Nucleus accumbens (tissue), 56 donors: Measurements from ENCODE around the gene ABR.
"Not testable (repeated sequence)": the region's sequence is repeated elsewhere in the genome, so short reads cannot be mapped to it uniquely, and the experiment has no call there.

Source experiments
- DNase-seq, 56 donors: peaks; one replicate each; lab custom pipeline; 2025; lab: John Stamatoyannopoulos, UW

ABR gene

DNA sequence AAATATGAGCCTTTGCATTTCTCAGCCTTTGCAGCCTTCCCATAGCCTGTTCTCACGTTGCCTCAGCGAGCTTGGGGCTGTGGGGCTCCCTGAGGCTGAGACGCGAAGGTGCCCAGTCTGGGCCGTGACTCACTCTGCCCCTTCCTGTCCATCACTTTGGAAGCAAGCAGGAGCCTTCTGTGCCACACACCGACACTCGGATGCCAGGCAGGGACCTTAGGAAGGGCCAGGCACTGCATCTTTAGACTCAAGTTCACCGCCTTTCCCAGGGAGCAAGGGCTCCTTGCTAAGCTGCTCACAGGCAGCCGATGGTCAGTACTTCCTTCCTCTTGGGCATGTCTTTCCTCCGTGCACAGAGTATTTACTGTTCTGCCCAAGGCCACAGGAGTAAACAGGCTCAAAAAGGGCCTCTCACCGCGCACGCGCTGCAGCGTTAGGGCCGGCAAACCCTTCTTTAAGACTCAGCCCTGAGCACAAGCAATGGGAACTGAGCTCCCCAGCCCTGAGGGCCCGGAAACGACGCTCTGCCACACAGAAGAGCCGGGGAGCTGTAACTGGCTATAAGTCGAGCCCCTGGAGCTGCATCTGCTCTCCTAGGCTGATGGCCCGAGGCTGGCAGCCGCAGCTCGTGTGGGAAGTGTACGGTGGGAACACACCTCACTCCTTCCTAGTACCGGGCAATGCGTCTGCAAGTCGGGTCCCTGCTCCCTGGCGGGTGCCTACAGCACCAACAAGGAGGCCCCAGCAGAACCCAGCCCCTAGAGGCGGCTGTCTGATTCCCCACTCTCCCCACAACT, 175.6 kb downstream of the ABR start:
- peak in 7 of 56 donors; percentile 7 to 30 (median 17) for DNase-seq

DNA sequence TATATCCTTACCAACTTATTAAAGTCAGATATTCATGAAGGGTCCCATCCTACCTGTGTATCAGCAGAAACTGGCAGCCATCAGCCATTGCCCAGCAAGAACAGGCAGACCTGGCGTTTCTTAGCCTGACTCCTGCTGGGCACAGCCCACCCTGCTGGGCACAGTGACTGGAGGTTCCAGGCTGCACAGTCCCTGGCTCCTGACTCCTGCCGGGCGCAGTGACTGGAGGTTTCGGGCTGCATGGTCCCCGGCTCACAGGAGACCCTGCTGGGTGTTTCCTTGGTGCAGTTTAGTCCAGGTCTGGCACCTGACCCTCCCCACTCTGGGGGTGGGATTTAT, 176.2 kb downstream of the ABR start:
- DNase-seq = no peak

DNA sequence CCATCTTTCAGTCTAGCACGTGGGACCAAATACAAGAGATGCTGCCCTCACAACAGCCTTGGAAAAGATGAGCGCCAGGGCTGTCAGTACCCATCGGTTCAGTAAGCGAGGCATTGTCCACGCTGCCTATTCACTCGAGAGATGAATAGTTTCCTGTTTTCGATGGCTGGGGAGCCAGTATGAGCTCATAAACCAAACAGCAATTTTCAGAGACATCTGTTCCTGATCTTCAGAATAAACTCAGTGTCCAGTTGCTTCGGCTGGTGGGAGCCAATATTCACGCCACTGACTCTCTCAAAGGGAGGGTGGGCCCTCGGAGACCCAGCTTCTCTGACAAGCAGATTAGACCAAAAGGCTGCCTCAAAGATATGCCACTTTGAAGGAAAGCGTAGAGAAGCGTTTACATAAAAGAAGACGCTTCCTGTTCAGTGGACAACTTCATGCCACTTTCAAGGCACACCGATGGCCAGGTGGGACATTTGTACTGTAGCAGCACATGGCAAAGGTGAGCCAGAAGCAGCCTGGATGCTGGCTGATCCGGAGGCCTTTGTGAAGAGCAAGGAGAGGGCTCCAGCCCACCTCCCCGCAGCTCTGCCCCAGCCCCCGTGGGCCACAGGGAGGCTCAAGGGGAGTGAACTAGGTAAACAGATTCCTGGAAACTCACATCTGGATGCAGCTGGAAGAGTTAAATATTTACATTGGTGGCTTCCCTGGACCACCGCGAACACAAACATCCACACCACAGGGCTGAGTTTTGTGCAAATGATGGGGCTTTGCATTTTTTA, 176.8 kb downstream of the ABR start:
- peak in 40 of 56 donors; percentile 14 to 72 (median 44) for DNase-seq

DNA sequence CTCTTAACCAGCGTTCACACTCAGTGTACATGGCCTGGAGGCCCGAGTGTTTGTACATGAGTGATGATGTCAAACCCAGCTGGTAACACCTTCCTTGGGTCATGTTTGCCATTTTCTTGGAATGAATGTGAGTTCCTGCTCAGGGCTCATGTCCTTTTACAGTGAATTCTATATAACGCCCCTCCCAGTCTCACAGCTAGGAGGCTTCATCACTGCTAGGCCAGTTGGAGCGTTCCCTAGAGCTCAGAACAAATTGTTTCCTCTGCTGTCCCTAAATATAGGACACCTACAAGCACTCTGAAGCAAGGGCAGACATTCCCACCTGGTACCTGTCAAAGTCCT, 177.4 kb downstream of the ABR start:
- no peak for DNase-seq

GRCh38 chr17:1001640-1002411, 178.0 kb downstream of the ABR start:
- DNase-seq = peak in 1 of 56 donors; percentile 41

DNA sequence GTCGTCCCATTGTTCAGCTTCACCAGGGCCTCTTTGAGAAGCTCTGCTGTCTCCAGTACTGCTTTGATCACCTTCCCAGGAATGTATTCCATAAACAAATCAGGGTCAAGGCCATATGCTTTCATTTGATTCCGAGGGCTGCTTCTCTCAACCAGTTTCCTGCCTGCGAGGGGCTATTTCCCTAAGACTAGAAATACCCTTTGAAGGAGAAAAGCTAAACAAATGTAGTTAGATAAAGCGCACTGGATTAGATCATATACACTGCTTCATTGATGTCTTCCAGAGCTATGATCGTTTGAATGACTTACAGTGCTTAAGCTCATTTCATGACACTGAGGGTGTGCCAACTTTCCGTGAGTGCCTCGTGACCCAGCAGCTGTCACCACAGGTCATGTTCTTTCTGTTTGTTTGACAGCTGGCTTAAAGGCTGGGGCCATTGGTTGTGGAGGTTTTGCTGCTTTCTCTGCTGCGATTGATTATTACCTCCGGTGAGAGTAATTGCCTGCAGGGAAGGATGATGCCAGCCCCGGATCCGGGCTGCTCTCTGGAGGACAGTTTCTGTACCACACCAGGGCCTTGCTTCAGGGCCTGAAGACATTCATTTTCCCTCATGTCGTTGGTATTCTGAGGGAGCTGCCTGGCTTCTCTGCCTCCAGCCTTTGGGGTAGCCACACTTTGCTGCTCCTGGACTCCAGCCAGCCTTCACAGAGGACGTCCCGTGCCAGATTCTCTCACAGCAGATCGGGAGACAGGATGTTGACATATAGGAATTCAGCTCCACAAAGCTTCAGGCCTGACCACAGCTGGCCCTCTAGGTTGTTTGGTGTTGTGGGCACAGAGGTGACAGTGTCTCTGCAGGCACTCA, 179.0 kb downstream of the ABR start:
- peak in 1 of 56 donors; percentile 20 for DNase-seq

- DNase-seq = no peak
These were observed 181.7 kb downstream of the ABR start for GRCh38 chr17:998111-998510.

DNA sequence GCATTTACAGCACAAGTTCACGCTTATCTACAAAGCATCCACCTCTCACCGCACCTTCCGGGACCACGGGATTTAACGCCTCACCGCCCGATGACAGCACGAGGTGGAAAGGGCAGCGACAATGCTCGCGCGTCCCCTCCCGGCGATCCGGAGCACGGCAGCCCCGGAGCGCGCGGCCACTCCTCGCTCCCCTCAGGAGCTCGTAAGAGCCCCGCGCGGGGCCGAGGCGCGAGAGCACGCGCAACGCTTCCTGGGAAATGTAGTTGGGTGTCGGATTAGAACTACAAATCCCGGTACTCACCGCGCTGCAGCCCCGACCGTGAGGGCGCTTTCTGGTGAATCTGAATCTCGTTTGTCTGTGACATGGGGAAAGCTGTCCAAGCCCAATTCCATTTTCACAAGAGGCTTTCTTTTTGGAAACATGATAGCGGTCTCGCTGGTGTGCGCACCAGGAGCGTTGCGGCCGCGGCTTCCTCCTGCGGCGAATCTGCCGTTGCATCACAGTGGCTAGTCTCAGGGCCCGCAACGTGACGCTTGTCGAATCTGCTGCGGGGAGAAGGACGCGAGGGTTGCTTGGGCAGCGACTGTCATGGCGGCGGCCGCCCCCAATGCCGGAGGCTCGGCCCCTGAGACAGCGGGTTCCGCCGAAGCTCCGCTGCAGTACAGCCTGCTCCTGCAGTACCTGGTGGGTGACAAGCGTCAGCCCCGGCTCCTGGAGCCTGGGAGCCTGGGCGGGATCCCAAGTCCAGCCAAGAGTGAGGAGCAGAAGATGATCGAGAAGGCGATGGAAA, 183.0 kb downstream of the ABR start, which contains the start of gene TIMM22:
Gene TIMM22 (plus strand): TSS at position 576 of the 791 bp plus-strand sequence. CDS start 14 bp downstream, at position 590.
- peak in 55 of 56 donors; percentile 60 to 99 (median 92) for DNase-seq

- not testable (repeated sequence) for DNase-seq
These were observed 184.5 kb downstream of the ABR start for GRCh38 chr17:995324-995723.

DNA sequence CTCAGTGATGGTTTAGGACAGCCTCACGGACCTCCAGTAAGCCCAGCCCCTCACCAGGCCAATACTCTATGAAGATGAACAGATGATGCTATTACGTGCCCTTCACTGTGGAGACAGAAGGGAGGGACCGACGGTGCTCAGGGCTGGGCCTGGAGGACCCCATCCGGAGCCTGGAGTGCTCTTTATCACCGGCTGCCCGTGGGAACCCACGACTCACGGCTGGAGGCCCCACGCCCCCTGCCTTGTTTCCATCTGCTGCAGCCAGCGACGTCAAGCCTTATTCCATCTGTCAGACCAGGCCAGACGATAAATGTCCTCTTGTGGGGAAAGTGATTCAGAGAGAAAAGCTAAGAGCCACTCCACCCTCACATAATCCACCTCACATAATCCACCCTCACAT, 186.8 kb downstream of the ABR start:
- no peak for DNase-seq

DNA sequence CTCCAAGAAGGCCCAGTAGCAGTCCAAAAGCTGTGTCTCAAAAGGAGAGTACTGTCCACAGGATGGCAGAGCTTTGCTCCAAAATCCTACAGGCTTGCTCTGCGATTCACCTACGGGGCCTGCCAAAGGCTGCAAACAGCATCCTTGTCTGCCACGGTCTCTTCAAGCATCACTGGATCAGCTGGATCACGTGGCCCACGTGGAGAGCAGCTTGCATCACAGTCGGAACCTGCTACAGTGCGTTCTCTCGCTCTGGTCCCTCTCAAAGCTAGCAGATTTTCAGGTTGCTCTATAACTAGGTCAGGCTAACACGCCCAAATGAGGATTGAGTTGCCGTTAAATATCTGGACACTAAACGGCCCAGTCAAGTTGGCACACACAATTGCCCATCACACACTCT, 191.2 kb downstream of the ABR start:
- DNase-seq = no peak

DNA sequence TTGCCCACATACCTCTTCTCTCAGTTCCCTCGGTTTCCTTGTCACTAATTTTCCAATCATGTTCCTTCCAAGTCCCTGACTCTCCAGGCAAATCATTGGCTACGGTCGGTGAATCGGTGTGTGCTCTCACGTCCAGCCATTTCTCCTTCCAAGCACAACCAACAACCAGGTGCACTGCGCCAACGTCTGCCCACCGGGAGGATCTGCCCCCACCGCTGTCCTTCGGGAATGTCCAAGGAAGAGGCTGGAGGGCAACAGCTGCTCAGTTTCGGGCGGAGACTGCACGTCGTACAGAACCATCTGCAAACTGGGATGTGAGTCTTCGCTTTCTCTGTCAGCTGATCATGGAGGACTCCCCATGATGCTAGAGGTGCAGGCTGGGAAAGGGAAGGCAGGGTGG, 191.8 kb downstream of the ABR start:
- DNase-seq = no peak

- no peak for DNase-seq
These were observed 193.4 kb downstream of the ABR start for GRCh38 chr17:986322-986929.

DNA sequence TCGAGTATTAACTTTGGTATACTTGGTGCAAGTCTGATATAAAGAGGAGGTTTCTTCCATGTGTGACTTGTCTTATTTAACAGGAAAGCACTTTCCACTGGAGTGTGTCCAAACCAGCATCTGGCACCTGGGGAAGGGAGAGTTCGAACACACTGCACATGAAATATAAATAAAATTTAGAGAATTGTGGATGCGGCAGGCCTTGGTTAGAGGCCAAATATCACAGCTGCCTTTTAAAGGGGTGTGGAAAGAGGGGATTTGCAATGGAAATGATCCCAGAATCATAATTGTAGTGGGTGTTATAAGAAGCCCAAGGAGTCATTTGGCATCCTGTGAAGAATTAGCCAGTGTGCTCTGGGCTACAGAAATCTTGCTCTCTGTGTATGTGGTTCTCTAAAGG, 195.9 kb downstream of the ABR start:
- DNase-seq = no peak

DNA sequence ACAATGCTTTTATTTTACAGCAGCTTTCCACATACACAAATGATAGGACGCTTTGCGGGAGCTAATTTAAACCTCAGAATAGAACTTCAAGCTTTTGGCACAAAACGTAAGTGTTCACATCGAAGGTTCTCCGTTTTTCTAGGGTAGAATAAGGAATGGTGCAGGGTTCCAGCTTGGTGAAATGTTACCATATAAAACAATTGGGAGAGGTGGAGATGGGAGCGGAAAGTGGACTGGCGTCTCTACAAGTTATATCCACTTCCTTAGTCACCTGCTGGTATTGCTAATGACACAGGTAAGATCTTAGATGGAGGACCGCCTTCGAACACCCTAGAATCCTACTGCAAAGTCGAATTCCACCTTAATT, 198.5 kb downstream of the ABR start:
- no peak for DNase-seq

GRCh38 chr17:980406-981291, 199.1 kb downstream of the ABR start:
- DNase-seq = peak in 50 of 56 donors; percentile 14 to 87 (median 61)

- DNase-seq = peak in 54 of 56 donors; percentile 20 to 94 (median 82)
These were observed 200.0 kb downstream of the ABR start, which contains the start of gene NXN for GRCh38 chr17:979539-980405. Gene NXN (minus strand): TSS chr17:979776.
